ENCODE data around the gene IFT27. TPM values are rescaled to one million over a fixed set of nuclear protein-coding genes. Genes with fewer than 3 reads are reported as not detected.

The IFT27 gene
- total and polyA plus RNA-seq, 2 donors: 23.0 to 33.9 TPM

DNA sequence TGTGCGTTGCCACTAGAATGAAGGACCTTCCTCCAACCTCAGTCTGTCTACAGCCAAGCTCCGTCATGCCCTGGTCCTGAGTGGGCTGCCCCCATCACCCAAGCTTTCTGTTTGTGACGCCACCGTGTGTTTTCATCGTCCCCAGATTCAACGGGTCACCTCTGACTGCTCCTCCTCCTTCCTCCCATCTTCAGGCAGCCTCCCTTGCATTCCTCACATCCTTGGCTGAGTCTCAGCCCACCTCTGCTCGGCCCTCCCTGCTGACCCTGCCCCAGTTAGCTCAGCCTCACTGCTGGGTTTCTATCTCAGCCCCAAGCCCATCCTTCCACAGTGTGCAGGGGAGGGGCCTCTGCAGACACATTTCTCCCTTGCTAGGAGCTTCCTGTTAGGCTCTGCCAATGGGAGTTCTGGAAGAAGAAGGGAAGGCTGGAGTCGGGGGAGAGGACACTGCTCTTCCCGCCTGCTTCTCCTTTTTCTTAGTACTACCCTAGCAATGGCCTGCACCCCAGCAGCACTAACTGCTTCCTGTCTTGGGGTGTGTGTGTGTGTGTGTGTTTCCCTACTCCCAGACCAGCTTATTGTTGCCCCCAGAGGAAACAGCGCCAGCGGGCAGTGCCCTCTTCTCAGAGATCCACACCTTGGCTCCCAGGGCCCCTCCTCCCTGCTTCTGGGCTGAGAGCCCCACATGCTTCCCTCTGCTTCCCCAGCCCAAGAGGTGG, 5.2 kb downstream of the IFT27 start:
- 81% methylated on average over 11 of the region's 11 CpGs for WGBS
- no peak for DNase-seq (ENCODE audit: low read depth in 6 of 9, low spot score in 9 of 9)
- H3K36me3 ChIP-seq (ENCODE audit: control insufficient read depth in 2 of 2, insufficient read depth in 2 of 2, low read length in 1 of 2): peaks cover 4% of the 10 kb centered on the region in 2 donors

GRCh38 chr22:36769541-36770512, 6.1 kb downstream of the IFT27 start:
- no peak for DNase-seq (ENCODE audit: low read depth in 6 of 9, low spot score in 9 of 9)
- WGBS: 86% methylated on average over 23 of the region's 23 CpGs

More for the DNA sequence above, 5.2 kb downstream of the IFT27 start:
- Histone ChIP-seq H3K27me3 (ENCODE audit: control insufficient read depth in 2 of 2, insufficient read depth in 1 of 2, low read length in 1 of 2) (no peaks in the 10 kb centered on the region), H3K4me1 (ENCODE audit: control insufficient read depth in 2 of 2, insufficient read depth in 2 of 2, low read length in 2 of 2) (peaks cover 5 to 6% of the 10 kb centered on the region in 2 donors), H3K4me3 (ENCODE audit: low read length in 2 of 2) (no peak overlapping the region), H3K9me3 (ENCODE audit: control insufficient read depth in 2 of 2, insufficient read depth in 1 of 2, low read length in 1 of 2) (no peaks in the 10 kb centered on the region), H3K27ac (ENCODE audit: low read depth in 1 of 2, low read length in 1 of 2) (no peak overlapping the region)

GRCh38 chr22:36768616-36769015, 7.3 kb downstream of the IFT27 start:
- Histone ChIP-seq H3K4me3 (ENCODE audit: low read length in 2 of 2) (no peak overlapping the region), H3K36me3 (ENCODE audit: control insufficient read depth in 2 of 2, insufficient read depth in 2 of 2, low read length in 1 of 2) (peaks cover 4 to 12% of the 10 kb centered on the region in 2 donors), H3K9me3 (ENCODE audit: control insufficient read depth in 2 of 2, insufficient read depth in 1 of 2, low read length in 1 of 2) (no peaks in the 10 kb centered on the region), H3K4me1 (ENCODE audit: control insufficient read depth in 2 of 2, insufficient read depth in 2 of 2, low read length in 2 of 2) (no peaks in the 10 kb centered on the region), H3K27me3 (ENCODE audit: control insufficient read depth in 2 of 2, insufficient read depth in 1 of 2, low read length in 1 of 2) (no peaks in the 10 kb centered on the region), H3K27ac (ENCODE audit: low read depth in 1 of 2, low read length in 1 of 2) (no peak overlapping the region)
- no peak for DNase-seq (ENCODE audit: low read depth in 6 of 9, low spot score in 9 of 9)
- 97% methylated on average over 13 of the region's 13 CpGs for WGBS

More at GRCh38 chr22:36769541-36770512, 6.1 kb downstream of the IFT27 start:
- H3K36me3 ChIP-seq (ENCODE audit: control insufficient read depth in 2 of 2, insufficient read depth in 2 of 2, low read length in 1 of 2): peaks cover 4 to 8% of the 10 kb centered on the region in 2 donors
- H3K27me3 ChIP-seq (ENCODE audit: control insufficient read depth in 2 of 2, insufficient read depth in 1 of 2, low read length in 1 of 2): no peaks in the 10 kb centered on the region
- no peak overlapping the region for H3K27ac ChIP-seq (ENCODE audit: low read depth in 1 of 2, low read length in 1 of 2)
- H3K9me3 ChIP-seq (ENCODE audit: control insufficient read depth in 2 of 2, insufficient read depth in 1 of 2, low read length in 1 of 2): no peaks in the 10 kb centered on the region
- no peaks in the 10 kb centered on the region for H3K4me1 ChIP-seq (ENCODE audit: control insufficient read depth in 2 of 2, insufficient read depth in 2 of 2, low read length in 2 of 2)
- no peak overlapping the region for H3K4me3 ChIP-seq (ENCODE audit: low read length in 2 of 2)

GRCh38 chr22:36768141-36768540, 7.8 kb downstream of the IFT27 start:
- peaks cover 6 to 13% of the 10 kb centered on the region in 2 donors for H3K36me3 ChIP-seq (ENCODE audit: control insufficient read depth in 2 of 2, insufficient read depth in 2 of 2, low read length in 1 of 2)
- no peak overlapping the region for H3K4me3 ChIP-seq (ENCODE audit: low read length in 2 of 2)
- H3K9me3 ChIP-seq (ENCODE audit: control insufficient read depth in 2 of 2, insufficient read depth in 1 of 2, low read length in 1 of 2): no peaks in the 10 kb centered on the region
- H3K27me3 ChIP-seq (ENCODE audit: control insufficient read depth in 2 of 2, insufficient read depth in 1 of 2, low read length in 1 of 2): no peaks in the 10 kb centered on the region
- H3K27ac ChIP-seq (ENCODE audit: low read depth in 1 of 2, low read length in 1 of 2): no peak overlapping the region
- no peaks in the 10 kb centered on the region for H3K4me1 ChIP-seq (ENCODE audit: control insufficient read depth in 2 of 2, insufficient read depth in 2 of 2, low read length in 2 of 2)
- no peak for DNase-seq (ENCODE audit: low read depth in 6 of 9, low spot score in 9 of 9)
- whole genome bisulfite sequencing: 98% methylated on average over 5 of the region's 5 CpGs

DNA sequence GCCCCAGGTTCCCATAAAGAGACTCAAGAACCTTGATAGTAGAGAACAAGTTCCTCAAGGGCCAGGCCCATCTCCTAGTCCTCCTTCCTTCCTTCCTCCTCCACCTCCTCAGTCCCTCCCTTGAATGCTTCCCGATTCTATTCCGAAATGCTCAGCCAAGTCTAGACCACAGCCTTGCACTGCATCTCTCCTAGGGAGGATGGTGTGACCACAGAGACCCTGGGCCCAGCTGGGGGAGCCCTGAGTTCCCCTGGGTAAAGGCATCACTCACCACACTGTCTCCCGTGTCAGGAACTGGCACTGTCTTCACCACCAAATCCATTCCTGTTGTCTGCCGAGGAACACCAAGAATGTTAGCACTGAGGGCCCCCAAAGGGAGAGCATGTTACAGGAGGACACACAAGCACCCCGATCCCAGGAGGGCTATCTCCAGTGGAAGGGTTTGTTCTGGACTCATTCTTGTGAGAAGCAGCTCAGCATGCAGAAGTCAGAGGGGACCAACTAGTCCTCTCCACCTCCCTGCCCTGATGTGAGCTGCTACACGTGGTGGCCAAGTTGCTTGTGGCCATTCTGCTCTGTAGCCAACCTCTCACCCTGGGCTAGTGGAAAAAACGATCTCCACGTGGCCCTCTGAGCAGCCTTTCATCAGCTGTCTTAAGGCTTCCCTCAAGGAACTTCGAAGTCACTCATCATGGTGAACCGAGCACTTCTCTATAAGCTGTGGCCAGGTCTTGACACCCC, 8.7 kb downstream of the IFT27 start:
- 98% methylated on average over 10 of the region's 10 CpGs for WGBS
- H3K36me3 ChIP-seq (ENCODE audit: control insufficient read depth in 2 of 2, insufficient read depth in 2 of 2, low read length in 1 of 2): peaks cover 14 to 20% of the 10 kb centered on the region in 2 donors
- H3K4me3 ChIP-seq (ENCODE audit: low read length in 2 of 2): no peak overlapping the region
- H3K9me3 ChIP-seq (ENCODE audit: control insufficient read depth in 2 of 2, insufficient read depth in 1 of 2, low read length in 1 of 2): no peaks in the 10 kb centered on the region
- no peak overlapping the region for H3K27ac ChIP-seq (ENCODE audit: low read depth in 1 of 2, low read length in 1 of 2)
- no peaks in the 10 kb centered on the region for H3K4me1 ChIP-seq (ENCODE audit: control insufficient read depth in 2 of 2, insufficient read depth in 2 of 2, low read length in 2 of 2)
- H3K27me3 ChIP-seq (ENCODE audit: control insufficient read depth in 2 of 2, insufficient read depth in 1 of 2, low read length in 1 of 2): no peaks in the 10 kb centered on the region
- DNase-seq (ENCODE audit: low read depth in 6 of 9, low spot score in 9 of 9): no peak

DNA sequence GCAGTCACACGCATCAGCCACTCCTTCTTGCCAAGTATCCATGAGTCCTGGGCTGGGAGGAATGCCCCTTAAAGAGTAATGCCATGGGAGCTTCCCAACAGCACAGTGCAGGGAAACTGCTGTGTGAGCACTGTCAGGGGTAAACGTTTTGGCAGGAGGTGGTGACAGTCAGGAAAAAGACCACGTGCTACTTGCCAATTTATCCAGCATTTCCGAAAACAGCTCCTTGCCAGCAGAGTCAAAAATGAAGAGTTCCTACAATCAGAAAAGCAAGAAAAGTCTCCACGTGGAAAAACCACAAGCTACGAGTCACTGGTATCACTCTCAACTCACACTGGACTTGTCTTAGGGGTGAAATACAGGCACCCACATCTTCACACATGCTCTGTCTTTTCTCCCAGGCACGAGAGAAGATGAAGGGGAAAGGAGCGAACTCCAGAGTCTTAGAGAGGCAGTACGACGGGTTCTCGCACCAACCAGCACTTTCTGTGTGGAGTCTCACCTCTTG, 9.9 kb downstream of the IFT27 start:
- WGBS: 93% methylated on average over 11 of the region's 11 CpGs
- Histone ChIP-seq H3K9me3 (ENCODE audit: control insufficient read depth in 2 of 2, insufficient read depth in 1 of 2, low read length in 1 of 2) (no peaks in the 10 kb centered on the region), H3K27me3 (ENCODE audit: control insufficient read depth in 2 of 2, insufficient read depth in 1 of 2, low read length in 1 of 2) (no peaks in the 10 kb centered on the region), H3K4me1 (ENCODE audit: control insufficient read depth in 2 of 2, insufficient read depth in 2 of 2, low read length in 2 of 2) (no peaks in the 10 kb centered on the region), H3K4me3 (ENCODE audit: low read length in 2 of 2) (no peak overlapping the region), H3K27ac (ENCODE audit: low read depth in 1 of 2, low read length in 1 of 2) (no peak overlapping the region), H3K36me3 (ENCODE audit: control insufficient read depth in 2 of 2, insufficient read depth in 2 of 2, low read length in 1 of 2) (peaks cover 14 to 22% of the 10 kb centered on the region in 2 donors)
- DNase-seq (ENCODE audit: low read depth in 6 of 9, low spot score in 9 of 9): no peak

- no peaks in the 10 kb centered on the region for H3K27me3 ChIP-seq (ENCODE audit: control insufficient read depth in 2 of 2, insufficient read depth in 1 of 2, low read length in 1 of 2)
- H3K4me1 ChIP-seq (ENCODE audit: control insufficient read depth in 2 of 2, insufficient read depth in 2 of 2, low read length in 2 of 2): no peaks in the 10 kb centered on the region
- DNase-seq (ENCODE audit: low read depth in 6 of 9, low spot score in 9 of 9): no peak
- no peaks in the 10 kb centered on the region for H3K9me3 ChIP-seq (ENCODE audit: control insufficient read depth in 2 of 2, insufficient read depth in 1 of 2, low read length in 1 of 2)
- 99% methylated on average over 17 of the region's 17 CpGs for WGBS
- H3K36me3 ChIP-seq (ENCODE audit: control insufficient read depth in 2 of 2, insufficient read depth in 2 of 2, low read length in 1 of 2): peaks cover 14 to 22% of the 10 kb centered on the region in 2 donors
- no peak overlapping the region for H3K4me3 ChIP-seq (ENCODE audit: low read length in 2 of 2)
- no peak overlapping the region for H3K27ac ChIP-seq (ENCODE audit: low read depth in 1 of 2, low read length in 1 of 2)
These were observed 10.6 kb downstream of the IFT27 start for GRCh38 chr22:36765131-36765942.

DNA sequence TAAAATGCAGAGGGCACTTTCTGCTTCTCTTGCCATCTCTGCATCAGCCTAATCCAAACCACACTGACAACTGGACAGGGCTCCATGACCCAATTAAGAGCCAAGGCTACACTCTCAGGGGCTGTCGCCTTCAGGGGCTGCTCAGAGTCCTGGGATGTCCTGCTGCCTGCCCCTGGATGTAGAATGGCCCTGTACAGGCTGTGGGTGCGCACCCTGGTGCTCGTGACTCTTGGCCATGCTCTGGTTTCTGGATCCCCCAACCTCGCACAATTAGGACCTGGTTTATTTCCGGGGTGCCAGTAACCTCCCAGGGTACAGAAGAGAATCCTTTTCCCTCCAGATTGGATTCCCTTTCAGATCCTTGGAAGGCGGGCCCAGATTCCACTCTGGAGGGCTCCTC, 11.3 kb downstream of the IFT27 start:
- Histone ChIP-seq H3K9me3 (ENCODE audit: control insufficient read depth in 2 of 2, insufficient read depth in 1 of 2, low read length in 1 of 2) (no peaks in the 10 kb centered on the region), H3K27me3 (ENCODE audit: control insufficient read depth in 2 of 2, insufficient read depth in 1 of 2, low read length in 1 of 2) (no peaks in the 10 kb centered on the region), H3K4me3 (ENCODE audit: low read length in 2 of 2) (no peak overlapping the region), H3K4me1 (ENCODE audit: control insufficient read depth in 2 of 2, insufficient read depth in 2 of 2, low read length in 2 of 2) (peaks cover 0 to 4% of the 10 kb centered on the region in 2 donors), H3K36me3 (ENCODE audit: control insufficient read depth in 2 of 2, insufficient read depth in 2 of 2, low read length in 1 of 2) (peaks cover 14 to 22% of the 10 kb centered on the region in 2 donors), H3K27ac (ENCODE audit: low read depth in 1 of 2, low read length in 1 of 2) (no peak overlapping the region)
- WGBS: 98% methylated on average over 6 of the region's 6 CpGs
- no peak for DNase-seq (ENCODE audit: low read depth in 6 of 9, low spot score in 9 of 9)

All from thymus (tissue), 11 donors.